Naive B cell (primary cell): Measurements from ENCODE around the gene LRRK1. TPM values are rescaled to one million over a fixed set of nuclear protein-coding genes. Genes with fewer than 3 reads are reported as not detected.
A peak's percentile ranks its signal among the peaks of the same experiment; 100 is the strongest.

Experiments used
- ATAC-seq, 2 donors: fragments of 150-1000 bp; cut with Tn5 transposase; 2 replicates each; pipeline ENCODE4 v1.10.0; 2021; ENCODE audit warnings: low read depth in 2 of 2, mild to moderate bottlenecking in 2 of 2, moderate library complexity in 2 of 2
- DNase-seq: peaks from one replicate; pipeline ENCODE4 v3.0.0; 2022
- H3K27ac Mint-ChIP-seq, 6 donors: one replicate each; pipeline ENCODE4 v1.8.0; 2020 to 2022; ENCODE audit warnings: mild to moderate bottlenecking in 6 of 6, mixed read lengths in 6 of 6, moderate library complexity in 5 of 6, inconsistent platforms in 2 of 6
- H3K27me3 Mint-ChIP-seq, 3 donors: one replicate each; pipeline ENCODE4 v1.8.0; 2021 to 2022; ENCODE audit warnings: mixed read lengths in 3 of 3, mild to moderate bottlenecking in 1 of 3
- H3K36me3 Mint-ChIP-seq, 2 donors: one replicate each; pipeline ENCODE4 v1.8.0; 2020 to 2022; ENCODE audit warnings: mixed read lengths in 2 of 2, inconsistent platforms in 1 of 2, mild to moderate bottlenecking in 1 of 2
- H3K4me1 Mint-ChIP-seq, 3 donors: one replicate each; pipeline ENCODE4 v1.8.0; 2020 to 2022; ENCODE audit warnings: mixed read lengths in 3 of 3, inconsistent platforms in 1 of 3, mild to moderate bottlenecking in 1 of 3, moderate library complexity in 1 of 3
- H3K4me3 Mint-ChIP-seq, 8 donors: one replicate each; pipeline ENCODE4 v1.8.0; 2020 to 2022; ENCODE audit warnings: mild to moderate bottlenecking in 8 of 8, mixed read lengths in 8 of 8, moderate library complexity in 8 of 8, inconsistent platforms in 2 of 8
- H3K9me3 Mint-ChIP-seq, 7 donors: one replicate each; pipeline ENCODE4 v1.8.0; 2020 to 2022; ENCODE audit warnings: mixed read lengths in 7 of 7, mild to moderate bottlenecking in 5 of 7, inconsistent platforms in 2 of 7, moderate library complexity in 1 of 7
- polyA plus RNA-seq, 6 donors: library from polyadenylated mRNA; unstranded; fragments of 300-500 nt; fragmentation: Illumina TruSeq; gene quantifications; one replicate each; pipeline ENCODE4 v1.2.3, GENCODE V29; 2021; ENCODE audit warnings: low read depth in 6 of 6

The LRRK1 gene
- polyA plus RNA-seq, 6 donors from 2014 or later, result 3.4 to 10.3 (median 6.0) TPM

DNA sequence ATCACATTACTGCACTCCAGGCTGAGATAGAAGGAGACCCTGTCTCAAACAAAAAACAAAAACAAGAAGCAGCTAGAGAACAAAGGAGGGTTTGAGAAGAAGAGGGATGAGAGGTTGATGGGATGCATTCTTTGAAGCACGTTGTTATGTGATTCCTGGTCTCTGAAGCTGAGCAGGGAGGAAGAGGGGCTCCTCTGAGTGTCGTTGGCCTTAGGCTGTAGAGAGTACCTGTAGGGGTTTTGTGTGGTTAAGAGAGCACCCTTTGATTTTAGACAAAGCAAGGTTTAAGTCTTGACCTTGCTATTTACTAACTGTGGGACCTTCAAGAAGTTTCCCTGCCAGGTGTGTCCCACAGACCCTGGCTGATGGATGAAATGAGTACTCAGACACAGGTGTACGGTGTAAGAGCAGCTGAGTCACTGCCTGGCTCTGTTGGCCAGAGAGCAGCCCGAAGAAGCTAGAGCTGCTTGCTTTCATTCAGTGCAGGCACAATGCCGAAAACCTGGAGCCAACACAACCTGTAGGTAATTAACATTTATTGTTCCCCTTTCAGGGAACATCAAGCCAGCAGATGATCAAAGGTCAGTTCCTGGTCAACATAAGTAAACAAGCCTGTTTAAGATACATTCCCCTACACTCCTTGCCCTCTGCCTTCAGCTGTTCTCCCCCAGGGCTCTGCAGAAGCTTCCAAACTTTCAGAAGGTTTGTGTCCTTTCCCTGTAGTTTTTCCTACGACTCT lies 67.2 kb downstream of the LRRK1 start:
- Mint-ChIP-seq H3K4me3 (no peak overlapping the region), H3K27ac (no peak overlapping the region), H3K9me3 (peaks cover 0 to 2% (median 0%) of the 10 kb centered on the region in 7 donors), H3K27me3 (no peaks in the 10 kb centered on the region), H3K4me1 (peaks cover 0 to 4% (median 3%) of the 10 kb centered on the region in 3 donors), H3K36me3 (peaks cover 14 to 19% of the 10 kb centered on the region in 2 donors)
- ATAC-seq (no peak), DNase-seq (no peak)

DNA sequence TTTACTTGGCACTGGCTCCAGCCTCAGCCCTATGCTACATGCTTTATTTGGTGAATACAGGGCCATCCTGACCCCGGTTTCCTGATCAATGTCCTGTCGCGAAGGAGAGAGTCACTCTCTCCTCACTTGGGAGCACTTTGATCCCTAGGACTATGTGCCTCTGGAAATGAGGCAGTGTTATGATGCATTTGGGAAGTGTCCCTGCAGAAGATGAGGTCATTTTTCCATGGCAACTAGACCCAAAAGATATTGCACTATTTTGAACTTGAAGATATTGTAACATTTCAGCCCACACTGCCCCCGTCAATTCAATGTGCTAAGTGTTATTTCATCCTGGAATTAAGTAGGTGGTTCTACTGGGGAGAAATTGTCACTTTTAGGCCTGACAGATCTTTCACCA lies 68.0 kb downstream of the LRRK1 start:
- peaks cover 0 to 4% (median 0%) of the 10 kb centered on the region in 3 donors for H3K4me1 Mint-ChIP-seq
- no peak for ATAC-seq
- peaks cover 14 to 19% of the 10 kb centered on the region in 2 donors for H3K36me3 Mint-ChIP-seq
- no peak for DNase-seq
- no peak overlapping the region for H3K4me3 Mint-ChIP-seq
- peaks cover 0 to 2% (median 0%) of the 10 kb centered on the region in 7 donors for H3K9me3 Mint-ChIP-seq
- peak overlapping the region in 1 of 6 donors; percentile 15 for H3K27ac Mint-ChIP-seq
- H3K27me3 Mint-ChIP-seq, result no peaks in the 10 kb centered on the region

DNA sequence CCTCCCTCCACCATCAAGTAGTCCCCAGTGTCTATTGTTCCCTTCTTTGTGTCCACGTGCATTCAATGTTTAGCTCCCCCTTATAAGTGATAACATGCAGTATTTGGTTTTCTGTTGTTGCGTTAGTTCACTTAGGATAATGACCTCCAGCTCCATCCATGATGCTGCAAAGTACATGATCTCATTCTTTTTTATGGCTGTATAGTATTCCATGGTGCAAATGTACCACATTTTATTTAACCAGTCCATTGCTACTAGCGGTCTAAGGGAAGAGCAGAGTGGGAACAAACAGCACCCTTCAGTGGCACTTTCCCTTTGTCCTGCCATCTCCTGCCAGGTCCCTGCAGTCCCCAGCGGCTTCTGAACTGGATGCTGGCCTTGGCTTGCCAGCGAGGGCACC lies 69.1 kb downstream of the LRRK1 start:
- H3K27me3 Mint-ChIP-seq, result no peaks in the 10 kb centered on the region
- peaks cover 14 to 19% of the 10 kb centered on the region in 2 donors for H3K36me3 Mint-ChIP-seq
- H3K9me3 Mint-ChIP-seq, result peaks cover 0 to 2% (median 0%) of the 10 kb centered on the region in 7 donors
- no peak overlapping the region for H3K27ac Mint-ChIP-seq
- H3K4me1 Mint-ChIP-seq, result peaks cover 0 to 4% (median 0%) of the 10 kb centered on the region in 3 donors
- no peak overlapping the region for H3K4me3 Mint-ChIP-seq
- ATAC-seq, result no peak
- DNase-seq, result no peak

GRCh38 chr15:100988857-100989256 lies 69.7 kb downstream of the LRRK1 start:
- H3K27ac Mint-ChIP-seq, result no peak overlapping the region
- peaks cover 14 to 19% of the 10 kb centered on the region in 2 donors for H3K36me3 Mint-ChIP-seq
- H3K4me3 Mint-ChIP-seq, result no peak overlapping the region
- peaks cover 0 to 2% (median 0%) of the 10 kb centered on the region in 7 donors for H3K9me3 Mint-ChIP-seq
- H3K27me3 Mint-ChIP-seq, result no peaks in the 10 kb centered on the region
- H3K4me1 Mint-ChIP-seq, result peaks cover 0 to 4% (median 0%) of the 10 kb centered on the region in 3 donors
- ATAC-seq (no peak), DNase-seq (no peak)

GRCh38 chr15:100994597-100995446 lies 75.7 kb downstream of the LRRK1 start:
- Mint-ChIP-seq H3K4me1 (no peaks in the 10 kb centered on the region), H3K27ac (no peak overlapping the region), H3K27me3 (no peaks in the 10 kb centered on the region), H3K36me3 (peaks cover 0 to 7% of the 10 kb centered on the region in 2 donors), H3K9me3 (no peaks in the 10 kb centered on the region), H3K4me3 (no peak overlapping the region)
- DNase-seq, result no peak
- no peak for ATAC-seq

- ATAC-seq, result no peak
- Mint-ChIP-seq H3K9me3 (no peaks in the 10 kb centered on the region), H3K27ac (no peak overlapping the region), H3K27me3 (no peaks in the 10 kb centered on the region), H3K4me1 (no peaks in the 10 kb centered on the region), H3K4me3 (no peak overlapping the region), H3K36me3 (peaks cover 0 to 16% of the 10 kb centered on the region in 2 donors)
- DNase-seq, result no peak
Observed at GRCh38 chr15:100995471-100996430, 76.6 kb downstream of the LRRK1 start.

DNA sequence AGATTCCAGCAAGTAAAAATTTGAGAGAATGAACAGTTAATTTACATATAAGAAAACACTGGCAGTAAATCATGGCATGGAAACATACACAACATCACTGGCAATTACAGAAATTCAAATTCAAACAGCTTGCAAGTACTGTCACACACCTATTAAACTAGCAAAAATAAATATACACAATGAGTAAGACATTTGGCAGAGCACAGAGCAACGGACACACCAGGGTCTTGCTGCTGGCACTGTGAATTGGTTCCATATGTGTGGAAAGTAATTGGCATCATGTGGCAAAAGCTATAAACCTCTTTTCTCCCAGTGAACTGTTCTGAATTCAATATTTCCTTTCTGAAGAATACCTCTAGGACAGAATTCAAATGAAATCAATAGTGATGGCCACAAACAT lies 78.3 kb downstream of the LRRK1 start:
- H3K27ac Mint-ChIP-seq, result no peak overlapping the region
- no peak for ATAC-seq
- no peak for DNase-seq
- no peaks in the 10 kb centered on the region for H3K27me3 Mint-ChIP-seq
- H3K4me1 Mint-ChIP-seq, result peaks cover 0 to 9% (median 9%) of the 10 kb centered on the region in 3 donors
- H3K9me3 Mint-ChIP-seq, result no peaks in the 10 kb centered on the region
- no peak overlapping the region for H3K4me3 Mint-ChIP-seq
- peaks cover 0 to 17% of the 10 kb centered on the region in 2 donors for H3K36me3 Mint-ChIP-seq

DNA sequence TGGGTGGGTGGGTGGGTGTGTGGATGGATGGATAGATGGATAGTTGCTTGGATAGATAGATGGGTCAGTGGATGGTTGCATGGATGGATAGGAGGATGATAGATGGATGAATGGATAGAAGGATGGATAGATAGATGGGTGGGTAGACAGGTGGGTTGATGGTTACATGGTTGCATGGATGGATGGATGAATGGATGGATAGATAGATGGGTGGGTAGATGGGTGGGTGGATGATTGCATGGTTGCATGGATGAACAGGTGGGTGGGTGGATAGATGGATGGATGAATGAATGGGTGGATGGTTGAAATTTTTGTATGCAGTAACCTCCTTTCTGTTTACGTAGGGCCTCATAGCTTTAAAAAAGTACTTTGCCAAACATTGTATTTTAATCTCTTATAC lies 79.5 kb downstream of the LRRK1 start:
- no peak overlapping the region for H3K27ac Mint-ChIP-seq

DNA sequence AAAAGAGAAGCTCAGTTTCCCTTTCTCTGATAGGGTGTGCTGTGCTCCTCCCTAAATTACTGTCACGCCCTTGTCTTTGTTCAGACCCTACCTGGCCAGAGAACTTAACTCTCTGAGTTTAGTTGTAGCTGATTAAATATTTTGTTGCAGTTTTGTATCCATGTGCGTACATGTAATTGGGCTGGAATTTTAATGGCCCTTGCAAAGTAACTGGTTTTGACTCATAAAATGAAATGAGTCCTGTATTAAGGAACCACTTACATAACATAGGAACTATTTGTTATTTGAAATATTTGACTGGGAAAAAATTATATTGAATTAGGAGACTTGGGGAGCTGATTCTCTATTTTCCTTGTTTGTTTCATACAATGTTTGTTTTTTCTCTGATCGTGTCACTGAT lies 80.2 kb downstream of the LRRK1 start:
- no peak overlapping the region for H3K4me3 Mint-ChIP-seq

More for the DNA sequence above, 79.5 kb downstream of the LRRK1 start:
- DNase-seq (no peak), ATAC-seq (no peak)
- H3K4me3 Mint-ChIP-seq, result no peak overlapping the region
- peaks cover 0 to 5% (median 0%) of the 10 kb centered on the region in 7 donors for H3K9me3 Mint-ChIP-seq
- H3K27me3 Mint-ChIP-seq, result no peaks in the 10 kb centered on the region
- H3K36me3 Mint-ChIP-seq, result peaks cover 6 to 17% of the 10 kb centered on the region in 2 donors
- peaks cover 0 to 10% (median 9%) of the 10 kb centered on the region in 3 donors for H3K4me1 Mint-ChIP-seq

DNA sequence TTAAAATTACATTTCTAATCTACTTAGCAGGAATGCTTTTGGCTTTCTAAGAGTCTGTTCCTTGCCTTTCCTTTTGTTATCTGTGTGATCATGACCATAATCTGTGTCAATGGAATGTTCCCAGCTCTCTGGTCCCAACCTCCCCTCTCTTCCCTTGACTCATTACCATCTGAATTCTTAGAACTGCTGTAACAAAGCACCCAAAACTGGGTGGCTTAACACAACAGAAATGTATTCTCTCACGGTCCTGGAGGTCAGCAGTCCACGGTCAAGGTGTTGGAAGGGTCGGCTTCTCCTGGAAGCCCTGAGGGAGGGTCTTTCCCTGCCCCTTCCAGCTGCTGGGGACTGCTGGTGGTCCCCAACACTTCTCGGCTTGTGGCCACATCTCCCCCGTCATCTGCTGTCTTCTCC lies 81.1 kb downstream of the LRRK1 start:
- peaks cover 0 to 7% (median 0%) of the 10 kb centered on the region in 7 donors for H3K9me3 Mint-ChIP-seq
- no peak overlapping the region for H3K4me3 Mint-ChIP-seq
- H3K27me3 Mint-ChIP-seq, result no peaks in the 10 kb centered on the region
- ATAC-seq (no peak), DNase-seq (no peak)
- peaks cover 0 to 10% (median 9%) of the 10 kb centered on the region in 3 donors for H3K4me1 Mint-ChIP-seq
- peaks cover 14 to 18% of the 10 kb centered on the region in 2 donors for H3K36me3 Mint-ChIP-seq
- H3K27ac Mint-ChIP-seq, result peak overlapping the region in 3 of 6 donors; percentile 6 to 84 (median 73)

More for the DNA sequence above, 80.2 kb downstream of the LRRK1 start:
- DNase-seq, result no peak
- Mint-ChIP-seq H3K4me1 (peaks cover 0 to 10% (median 9%) of the 10 kb centered on the region in 3 donors), H3K27ac (no peak overlapping the region), H3K9me3 (peaks cover 0 to 5% (median 0%) of the 10 kb centered on the region in 7 donors), H3K36me3 (peaks cover 13 to 14% of the 10 kb centered on the region in 2 donors), H3K27me3 (no peaks in the 10 kb centered on the region)
- ATAC-seq, result no peak

DNA sequence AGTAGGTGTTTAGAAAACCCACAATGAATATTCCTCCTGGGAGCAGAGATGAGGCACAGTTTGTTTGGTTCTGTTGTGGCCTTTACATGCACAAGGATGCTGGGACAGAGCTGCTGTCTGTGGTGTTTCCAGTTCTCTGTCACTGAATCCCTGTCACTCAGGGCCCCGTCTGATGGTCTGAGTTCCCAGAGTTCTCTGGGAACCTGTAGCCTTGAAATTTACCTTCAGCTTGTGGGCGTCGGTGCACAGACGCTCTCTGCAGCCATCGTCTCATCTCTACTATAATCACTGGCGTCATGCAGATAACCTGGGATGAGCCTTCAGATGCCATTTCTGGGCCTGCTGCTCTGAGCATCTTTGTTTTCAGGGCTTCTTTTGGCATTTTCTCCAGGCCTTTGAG lies 81.9 kb downstream of the LRRK1 start:
- Mint-ChIP-seq H3K36me3 (peaks cover 17 to 21% of the 10 kb centered on the region in 2 donors), H3K4me3 (no peak overlapping the region), H3K9me3 (peaks cover 0 to 7% (median 0%) of the 10 kb centered on the region in 7 donors), H3K4me1 (peaks cover 0 to 10% (median 9%) of the 10 kb centered on the region in 3 donors), H3K27ac (no peak overlapping the region), H3K27me3 (no peaks in the 10 kb centered on the region)
- ATAC-seq (no peak), DNase-seq (no peak)

DNA sequence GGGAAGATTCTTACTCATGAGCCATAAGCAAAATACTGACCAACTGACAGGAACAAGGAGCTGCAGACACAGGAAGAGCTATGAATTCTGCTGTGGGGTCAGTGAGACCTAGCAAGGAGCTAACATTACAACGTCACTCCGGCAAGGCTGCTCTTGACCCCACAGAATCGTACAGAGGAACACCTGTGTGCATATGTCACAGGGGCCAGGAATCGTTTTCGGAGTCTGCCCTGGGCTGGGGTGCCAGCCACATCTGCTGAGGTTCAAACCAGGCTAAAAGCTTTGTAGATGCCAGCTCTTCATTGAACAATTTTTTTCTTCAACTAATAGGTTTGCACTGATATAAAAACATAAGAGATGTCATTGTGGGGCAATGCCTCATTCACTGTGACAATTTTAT lies 82.6 kb downstream of the LRRK1 start:
- Mint-ChIP-seq H3K27ac (no peak overlapping the region), H3K27me3 (no peaks in the 10 kb centered on the region), H3K36me3 (peaks cover 17 to 21% of the 10 kb centered on the region in 2 donors)

More for the DNA sequence above, 82.6 kb downstream of the LRRK1 start:
- peaks cover 0 to 10% (median 9%) of the 10 kb centered on the region in 3 donors for H3K4me1 Mint-ChIP-seq
- H3K9me3 Mint-ChIP-seq, result peaks cover 0 to 7% (median 0%) of the 10 kb centered on the region in 7 donors
- ATAC-seq, result no peak
- no peak for DNase-seq
- H3K4me3 Mint-ChIP-seq, result no peak overlapping the region
